ENCODE results near the gene ZFAND5. TPM values are rescaled to one million over a fixed set of nuclear protein-coding genes. Genes with fewer than 3 reads are reported as not detected.

The ZFAND5 gene
- total and polyA plus RNA-seq, 2 experiments from 2014 or later = 138 to 216 TPM

- Histone ChIP-seq H3K4me2 (no peak overlapping the region), H3K36me3 (ENCODE audit: insufficient read depth) (peaks cover 10% of the 10 kb centered on the region; the same call in 1 of the 2 replicates), H3K27ac (ENCODE audit: low read depth) (no peak overlapping the region), H3K79me2 (replicated peaks; ENCODE audit: insufficient read depth) (no peaks in the 10 kb centered on the region), H2AFZ (no peak overlapping the region), H3K4me1 (ENCODE audit: insufficient read depth) (no peaks in the 10 kb centered on the region), H3F3A (replicated peaks; ENCODE audit: low read depth) (no peaks in the 10 kb centered on the region), H3K4me3 (no peak overlapping the region), H3K9me2 (ENCODE audit: insufficient read depth) (0 out of 2 replicates have a peak, but pooled peaks cover 3% of the 10 kb centered on the region), H3K27me3 (ENCODE audit: insufficient read depth) (no peaks in the 10 kb centered on the region), H4K20me1 (replicated peaks; ENCODE audit: insufficient read depth) (no peaks in the 10 kb centered on the region)
- no peaks in the 10 kb centered on the region for H3K4me1 Mint-ChIP-seq
- no peak overlapping the region for H3K4me3 Mint-ChIP-seq
- TF ChIP-seq CREB1 (CRISPR knock-in tag; IDR thresholded peaks at IDR 0.05; ENCODE audit: low read depth) = no peak
- TF ChIP-seq POLR2AphosphoS5 (IDR thresholded peaks at IDR 0.05; ENCODE audit: low read depth) = no peak
- no peak for TF ChIP-seq NANOG (IDR thresholded peaks at IDR 0.05; ENCODE audit: borderline replicate concordance)
- no peak for TF ChIP-seq CTCF (conservative IDR thresholded peaks at IDR 0.05; ENCODE audit: low read depth in 2 of 2)
- no peak for TF ChIP-seq ETS1 (IDR thresholded peaks at IDR 0.05)
- no peak for TF ChIP-seq ZNF462 (CRISPR knock-in tag; IDR thresholded peaks at IDR 0.05)
- no peak for TF ChIP-seq STAT1 (IDR thresholded peaks at IDR 0.05; ENCODE audit: unreplicated experiment)
- TF ChIP-seq REST (IDR thresholded peaks at IDR 0.05; ENCODE audit: unreplicated experiment) = no peak
- no peak for TF ChIP-seq JUNB (IDR thresholded peaks at IDR 0.05; ENCODE audit: unreplicated experiment)
- no peak for TF ChIP-seq ZNF331 (CRISPR knock-in tag; IDR thresholded peaks at IDR 0.05; ENCODE audit: low read depth)
- TF ChIP-seq EZH2 (IDR thresholded peaks at IDR 0.05; ENCODE audit: low read depth, unreplicated experiment) = no peak
- no peak for TF ChIP-seq ZNF114 (CRISPR knock-in tag; IDR thresholded peaks at IDR 0.05)
- TF ChIP-seq EZH2phosphoT487 (IDR thresholded peaks at IDR 0.05; ENCODE audit: unreplicated experiment) = no peak
- H3K9me3 Mint-ChIP-seq = peaks cover 24% of the 10 kb centered on the region
- peaks cover 15% of the 10 kb centered on the region for H3K36me3 Mint-ChIP-seq (ENCODE audit: low read depth)
- H3K27ac Mint-ChIP-seq = no peak overlapping the region
- DNase-seq (ENCODE audit: low spot score) = no peak
- no peak for ATAC-seq
- no peaks in the 10 kb centered on the region for H3K27me3 Mint-ChIP-seq (ENCODE audit: insufficient read depth, low read depth, poor library complexity)
These were observed 42.3 kb downstream of the ZFAND5 start for GRCh38 chr9:72322678-72323077.
